Fibroblast of lung (primary cell): ENCODE data around the gene OCA2. TPM values are rescaled to one million over a fixed set of nuclear protein-coding genes. Genes with fewer than 3 reads are reported as not detected.

Experiments used
- DNase-seq, 2 donors: peaks; one replicate each; pipeline versions ENCODE4 v3.0.0 to v3.0.0-alpha.2; 2010; ENCODE audit warnings: low read depth in 2 of 2
- H2AFZ ChIP-seq: 2 replicates; pipeline ENCODE4 v1.5.1; 2012; ENCODE audit warnings: low read length, control low read depth, inconsistent platforms
- H3K27ac ChIP-seq: 2 replicates; pipeline ENCODE4 v1.5.1; 2011; ENCODE audit warnings: low read length, control low read depth; ENCODE audit not compliant: insufficient read depth
- H3K27me3 ChIP-seq: 2 replicates; pipeline ENCODE4 v1.5.1; 2011; ENCODE audit warnings: mild to moderate bottlenecking, low read length; ENCODE audit not compliant: control insufficient read depth, insufficient read depth
- H3K36me3 ChIP-seq: 2 replicates; pipeline ENCODE4 v1.5.1; 2011; ENCODE audit warnings: low read length; ENCODE audit not compliant: control insufficient read depth, insufficient read depth
- H3K4me1 ChIP-seq: 2 replicates; pipeline ENCODE4 v1.5.1; 2011; ENCODE audit warnings: low read length; ENCODE audit not compliant: control insufficient read depth, insufficient read depth; ENCODE audit errors: extremely low read depth
- H3K4me2 ChIP-seq: 2 replicates; pipeline ENCODE4 v1.5.1; 2011; ENCODE audit warnings: low read length, control low read depth; ENCODE audit not compliant: insufficient read depth; ENCODE audit errors: extremely low read depth
- H3K4me3 ChIP-seq, 4 experiments: fragments of 200-600 bp in 1 of 4; sonication (generic) in 1 of 4; replicated peaks in 1 of 4; 2 replicates each; pipeline ENCODE4 v1.5.1; 2011 to 2016; ENCODE audit warnings: low read length in 4 of 4, low read depth in 3 of 4, mild to moderate bottlenecking in 3 of 4, control low read depth in 2 of 4, inconsistent platforms in 1 of 4, mixed read lengths in 1 of 4; ENCODE audit not compliant: insufficient read depth in 1 of 4; ENCODE audit errors: control extremely low read depth in 1 of 4
- H3K79me2 ChIP-seq: 2 replicates; pipeline ENCODE4 v1.5.1; 2012; ENCODE audit warnings: mild to moderate bottlenecking, low read length, inconsistent platforms; ENCODE audit not compliant: control insufficient read depth, insufficient read depth
- H3K9ac ChIP-seq: 2 replicates; pipeline ENCODE4 v1.5.1; 2011; ENCODE audit warnings: mild to moderate bottlenecking, low read length, control low read depth; ENCODE audit not compliant: insufficient read depth
- H3K9me3 ChIP-seq: 2 replicates; pipeline ENCODE4 v1.5.1; 2012; ENCODE audit warnings: low read depth, low read length; ENCODE audit not compliant: control insufficient read depth, insufficient read depth
- H4K20me1 ChIP-seq: 2 replicates; pipeline ENCODE4 v1.5.1; 2011; ENCODE audit warnings: low read length; ENCODE audit not compliant: control insufficient read depth, insufficient read depth; ENCODE audit errors: extremely low read depth
- CTCF ChIP-seq, 2 donors: IDR thresholded peaks in 1 of 2; conservative IDR thresholded peaks in 1 of 2; 1 replicate in 1 of 2; 2 replicates in 1 of 2; pipeline ENCODE4 v1.5.1; 2011 to 2012; ENCODE audit warnings: low read length in 2 of 2, control low read depth in 1 of 2, inconsistent platforms in 1 of 2, low read depth in 1 of 2, mild to moderate bottlenecking in 1 of 2
- EZH2 ChIP-seq: IDR thresholded peaks from 2 replicates; pipeline ENCODE4 v1.5.1; 2012; ENCODE audit warnings: low read length, control low read depth, mild to moderate bottlenecking; ENCODE audit errors: missing control alignments
- polyA plus RNA-seq, 2 donors: library from polyadenylated mRNA; depleted of rRNA in 1 of 2; stranded (reverse) in 1 of 2; unstranded in 1 of 2; fragments of >200 nt; gene quantifications; 2 replicates each; pipeline ENCODE4 v1.2.1, GENCODE V29; 2011 to 2012; ENCODE audit warnings: missing spikeins in 1 of 2
- total RNA-seq: library from RNA; depleted of rRNA; stranded (reverse); fragments of >200 nt; gene quantifications from 2 replicates; pipeline ENCODE4 v1.2.1, GENCODE V29; 2014

OCA2 gene
- total and polyA plus RNA-seq, 2 donors (not counting 1 experiment from before 2014, with no cell fraction given): not detected

DNA sequence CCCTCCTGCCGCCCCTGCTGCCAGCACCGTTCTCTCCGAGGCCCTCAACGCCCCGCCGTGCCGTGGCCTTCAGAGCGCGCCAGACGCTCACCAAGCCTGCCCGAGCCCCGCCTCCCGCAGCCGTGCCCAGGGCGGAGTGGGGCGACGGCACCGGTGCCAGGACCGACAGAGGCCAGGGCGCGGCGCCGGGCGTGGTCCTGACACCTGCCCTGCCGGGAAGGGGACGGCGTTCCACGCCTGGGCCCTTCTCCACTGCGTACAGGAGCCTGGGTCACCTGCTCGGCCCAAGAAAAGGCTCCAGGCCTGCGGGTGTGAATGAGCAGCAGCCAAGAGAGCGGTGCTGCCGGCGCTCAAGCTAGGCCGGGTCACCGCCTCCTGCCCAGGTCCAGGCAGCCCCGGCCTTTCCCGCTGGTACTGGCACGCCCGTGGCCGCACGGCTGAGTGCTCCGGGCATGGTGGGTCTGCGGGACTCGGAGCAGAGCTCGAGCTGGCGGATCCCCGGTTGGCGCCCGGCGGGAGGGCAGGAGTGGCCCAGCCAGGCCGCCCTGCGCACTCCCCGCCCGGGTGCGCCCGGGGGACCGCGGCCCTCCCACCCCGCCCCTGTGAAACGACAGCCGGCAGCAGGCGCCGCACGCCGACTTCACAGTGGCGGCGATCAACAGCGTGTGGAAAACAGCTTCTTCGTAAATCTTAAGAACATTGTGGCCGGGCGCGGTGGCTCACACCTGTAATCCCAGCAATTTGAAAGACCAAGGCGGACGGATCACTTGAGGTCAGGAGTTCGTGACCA, 4.2 kb downstream of the OCA2 start:
- Histone ChIP-seq H3K27me3 (peaks cover 30% of the 10 kb centered on the region), H2AFZ (no peak overlapping the region), H3K36me3 (no peaks in the 10 kb centered on the region), H3K9me3 (no peaks in the 10 kb centered on the region), H3K9ac (no peak overlapping the region), H3K79me2 (no peaks in the 10 kb centered on the region), H3K27ac (no peak overlapping the region), H4K20me1 (no peaks in the 10 kb centered on the region), H3K4me2 (peak overlapping the region; percentile 82), H3K4me1 (peaks cover 6% of the 10 kb centered on the region), H3K4me3 (no peak overlapping the region)
- no peak for DNase-seq
- no peak for TF ChIP-seq EZH2
- no peak for TF ChIP-seq CTCF (conservative IDR thresholded peaks at IDR 0.05 in 1 of 2, IDR thresholded peaks at IDR 0.05 in 1 of 2; ENCODE audit: low read depth in 1 of 2, low read length in 2 of 2)

DNA sequence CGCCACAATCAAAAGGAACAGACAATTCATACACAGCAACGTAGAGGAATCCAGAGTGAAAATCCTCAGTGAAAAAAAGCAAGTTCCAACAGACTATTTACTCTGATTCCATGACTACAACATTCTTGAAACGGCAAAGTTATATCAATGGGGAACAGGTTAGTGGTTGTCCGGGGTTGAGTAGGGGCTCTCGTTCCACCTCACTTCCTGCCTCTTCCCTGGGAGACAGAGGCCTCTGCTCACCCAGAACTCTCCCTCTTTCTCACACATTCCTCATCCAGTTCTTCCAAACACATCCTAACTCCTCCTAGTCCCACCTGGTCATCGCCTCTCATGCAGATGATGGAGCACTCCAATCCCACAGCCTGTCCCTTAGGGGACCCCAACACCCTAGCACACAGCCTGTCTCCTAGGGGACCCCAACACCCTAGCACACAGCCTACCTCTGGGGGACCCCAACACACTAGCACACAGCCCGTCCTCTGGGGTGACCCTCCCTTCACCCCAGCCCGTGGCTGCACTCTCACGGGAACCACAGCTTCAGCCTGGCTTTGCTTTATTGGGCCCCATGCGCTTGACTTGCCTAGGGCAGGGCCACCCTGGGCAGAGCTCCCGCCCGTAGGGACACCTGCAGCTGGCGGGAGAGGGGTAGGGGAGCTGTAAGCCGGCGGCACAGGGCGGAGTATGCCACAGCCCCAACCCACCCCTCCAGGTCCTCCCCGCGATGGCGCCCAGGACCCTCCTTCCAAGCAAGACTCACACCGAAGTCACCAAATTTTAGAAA, 5.2 kb downstream of the OCA2 start:
- Histone ChIP-seq H4K20me1 (no peaks in the 10 kb centered on the region), H3K36me3 (no peaks in the 10 kb centered on the region), H3K4me1 (peaks cover 6% of the 10 kb centered on the region), H3K4me2 (no peak overlapping the region), H3K27ac (no peak overlapping the region), H2AFZ (no peak overlapping the region), H3K79me2 (no peaks in the 10 kb centered on the region), H3K27me3 (peaks cover 22% of the 10 kb centered on the region), H3K9me3 (no peaks in the 10 kb centered on the region), H3K9ac (no peak overlapping the region), H3K4me3 (no peak overlapping the region)
- no peak for DNase-seq
- no peak for TF ChIP-seq CTCF (conservative IDR thresholded peaks at IDR 0.05 in 1 of 2, IDR thresholded peaks at IDR 0.05 in 1 of 2; ENCODE audit: low read depth in 1 of 2, low read length in 2 of 2)
- TF ChIP-seq EZH2: no peak

DNA sequence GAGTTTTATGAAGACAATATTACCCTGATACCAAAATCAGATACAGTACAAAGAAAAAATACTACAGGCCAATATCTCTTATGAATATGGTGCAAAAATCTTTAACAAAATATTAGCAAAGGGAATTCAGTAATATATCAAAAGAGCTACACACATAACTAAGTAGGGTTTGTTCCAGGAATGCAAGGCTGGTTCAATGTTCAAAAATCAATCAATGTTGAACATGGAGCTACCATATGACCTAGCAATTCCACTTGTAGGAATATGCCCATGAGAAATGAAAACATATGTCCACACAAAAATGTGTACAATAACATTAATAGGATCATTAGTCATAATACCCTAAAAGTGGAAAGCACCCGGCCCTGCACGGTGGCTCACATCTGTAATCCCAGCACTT, 7.8 kb downstream of the OCA2 start:
- Histone ChIP-seq H3K4me3 (no peak overlapping the region), H3K27me3 (peaks cover 3% of the 10 kb centered on the region), H3K9ac (no peak overlapping the region), H2AFZ (no peak overlapping the region), H4K20me1 (no peaks in the 10 kb centered on the region), H3K4me1 (peaks cover 3% of the 10 kb centered on the region), H3K9me3 (no peaks in the 10 kb centered on the region), H3K4me2 (no peak overlapping the region), H3K79me2 (no peaks in the 10 kb centered on the region), H3K36me3 (no peaks in the 10 kb centered on the region), H3K27ac (no peak overlapping the region)
- DNase-seq: no peak
- no peak for TF ChIP-seq EZH2
